Activated effector memory CD4-positive, alpha-beta T cell treated with Interleukin-2 at 50 U/mL for 16 hours (primary cell): ENCODE results near the gene DEFB123.

Experiments
- DNase-seq: peaks from one replicate; pipeline ENCODE4 v3.0.0-alpha.2; 2020

The DEFB123 gene

GRCh38 chr20:31474758-31475427, 34.5 kb downstream of the DEFB123 start, which contains the start of the genes DEFB124 and REM1:
DEFB124 (minus strand) TSS chr20:31475127; CDS start chr20:31473013, 2,114 bp downstream.
REM1 (plus strand) TSS chr20:31475288; CDS start chr20:31476446, 1,158 bp downstream.
- DNase-seq, result no peak

GRCh38 chr20:31475472-31476293, 35.3 kb downstream of the DEFB123 start:
- DNase-seq, result no peak

- DNase-seq, result no peak
Measured at GRCh38 chr20:31476294-31476585, 35.8 kb downstream of the DEFB123 start.

GRCh38 chr20:31476643-31477215, 36.3 kb downstream of the DEFB123 start:
- DNase-seq, result no peak

- DNase-seq, result no peak
Measured at GRCh38 chr20:31484001-31484400, 43.6 kb downstream of the DEFB123 start.

GRCh38 chr20:31485450-31486339, 45.3 kb downstream of the DEFB123 start:
- no peak for DNase-seq

GRCh38 chr20:31488115-31488514, 47.7 kb downstream of the DEFB123 start:
- no peak for DNase-seq

GRCh38 chr20:31489152-31489551, 48.7 kb downstream of the DEFB123 start:
- no peak for DNase-seq

- no peak for DNase-seq
Measured at GRCh38 chr20:31490752-31491151, 50.3 kb downstream of the DEFB123 start.

GRCh38 chr20:31494131-31494530, 53.7 kb downstream of the DEFB123 start:
- no peak for DNase-seq

GRCh38 chr20:31496761-31497295, 56.4 kb downstream of the DEFB123 start:
- no peak for DNase-seq

GRCh38 chr20:31497838-31498540, 57.6 kb downstream of the DEFB123 start:
- no peak for DNase-seq
